ENCODE data around the gene PLEKHA8.

The PLEKHA8 gene

GRCh38 chr7:30172451-30172850, 144.2 kb downstream of the PLEKHA8 start:
- peak; percentile 73 for DNase-seq

- peak; percentile 96 for DNase-seq
These were observed 145.1 kb downstream of the PLEKHA8 start for GRCh38 chr7:30173058-30173897.

GRCh38 chr7:30175180-30175579, 147.0 kb downstream of the PLEKHA8 start:
- DNase-seq: no peak

- DNase-seq: no peak
These were observed 147.5 kb downstream of the PLEKHA8 start for GRCh38 chr7:30175636-30176147.

- no peak for DNase-seq
These were observed 148.4 kb downstream of the PLEKHA8 start for GRCh38 chr7:30176463-30177109.

GRCh38 chr7:30177186-30177585, 149.0 kb downstream of the PLEKHA8 start:
- no peak for DNase-seq

- DNase-seq: peak; percentile 7
These were observed 149.8 kb downstream of the PLEKHA8 start for GRCh38 chr7:30177965-30178364.

GRCh38 chr7:30178748-30179436, 150.7 kb downstream of the PLEKHA8 start:
- DNase-seq: no peak
